GM12865 (cell line): ENCODE results near the gene TMEM80.
"Not testable (repeated sequence)": the region's sequence is repeated elsewhere in the genome, so short reads cannot be mapped to it uniquely, and the experiment has no call there.

Experiments used
- DNase-seq: peaks from one replicate; pipeline ENCODE4 v3.0.0; 2010; ENCODE audit warnings: low read depth
- H3K4me3 ChIP-seq: 2 replicates; pipeline ENCODE4 v1.5.1; 2011; ENCODE audit warnings: mild to moderate bottlenecking, low read depth, low read length, control low read depth
- CTCF ChIP-seq: IDR thresholded peaks from 2 replicates; pipeline ENCODE4 v1.5.1; 2011; ENCODE audit warnings: low read length, control low read depth, low read depth, inconsistent platforms; ENCODE audit not compliant: insufficient read depth; ENCODE audit errors: missing control alignments

Gene TMEM80

GRCh38 chr11:679271-680207 is 16.1 kb upstream of the TMEM80 start:
- no peak for DNase-seq
- no peak for TF ChIP-seq CTCF
- H3K4me3 ChIP-seq, result no peak overlapping the region

- TF ChIP-seq CTCF, result no peak
- DNase-seq, result no peak
- H3K4me3 ChIP-seq, result no peak overlapping the region
These were observed 15.1 kb upstream of the TMEM80 start for GRCh38 chr11:680476-680875.

GRCh38 chr11:680970-681369 is 14.6 kb upstream of the TMEM80 start:
- H3K4me3 ChIP-seq, result no peak overlapping the region
- no peak for TF ChIP-seq CTCF
- DNase-seq, result no peak

GRCh38 chr11:686451-687243 is 9.0 kb upstream of the TMEM80 start:
- DNase-seq, result no peak
- H3K4me3 ChIP-seq, result no peak overlapping the region
- no peak for TF ChIP-seq CTCF

- DNase-seq, result no peak
- TF ChIP-seq CTCF, result no peak
- no peak overlapping the region for H3K4me3 ChIP-seq
These were observed 7.9 kb upstream of the TMEM80 start for GRCh38 chr11:687751-688150.

- H3K4me3 ChIP-seq, result no peak overlapping the region
- TF ChIP-seq CTCF, result no peak
- DNase-seq, result no peak
These were observed 6.9 kb upstream of the TMEM80 start for GRCh38 chr11:688681-689080.

- no peak for TF ChIP-seq CTCF
- DNase-seq, result no peak
- H3K4me3 ChIP-seq, result no peak overlapping the region
These were observed 6.0 kb upstream of the TMEM80 start for GRCh38 chr11:689625-690024.

- DNase-seq, H3K4me3 ChIP-seq: not testable (repeated sequence)
These were observed 5.4 kb upstream of the TMEM80 start for GRCh38 chr11:690244-690643.
